TTC549 (cell line): Measurements from ENCODE around the gene NUDT4.
A peak's percentile ranks its signal among the peaks of the same experiment; 100 is the strongest.

ENCODE experiments used
- FAIRE-seq: peaks from 2 replicates; lab custom pipeline; 2012; peaks lifted over from hg19 to GRCh38; lab: Jason Lieb, UNC

The NUDT4 gene

DNA sequence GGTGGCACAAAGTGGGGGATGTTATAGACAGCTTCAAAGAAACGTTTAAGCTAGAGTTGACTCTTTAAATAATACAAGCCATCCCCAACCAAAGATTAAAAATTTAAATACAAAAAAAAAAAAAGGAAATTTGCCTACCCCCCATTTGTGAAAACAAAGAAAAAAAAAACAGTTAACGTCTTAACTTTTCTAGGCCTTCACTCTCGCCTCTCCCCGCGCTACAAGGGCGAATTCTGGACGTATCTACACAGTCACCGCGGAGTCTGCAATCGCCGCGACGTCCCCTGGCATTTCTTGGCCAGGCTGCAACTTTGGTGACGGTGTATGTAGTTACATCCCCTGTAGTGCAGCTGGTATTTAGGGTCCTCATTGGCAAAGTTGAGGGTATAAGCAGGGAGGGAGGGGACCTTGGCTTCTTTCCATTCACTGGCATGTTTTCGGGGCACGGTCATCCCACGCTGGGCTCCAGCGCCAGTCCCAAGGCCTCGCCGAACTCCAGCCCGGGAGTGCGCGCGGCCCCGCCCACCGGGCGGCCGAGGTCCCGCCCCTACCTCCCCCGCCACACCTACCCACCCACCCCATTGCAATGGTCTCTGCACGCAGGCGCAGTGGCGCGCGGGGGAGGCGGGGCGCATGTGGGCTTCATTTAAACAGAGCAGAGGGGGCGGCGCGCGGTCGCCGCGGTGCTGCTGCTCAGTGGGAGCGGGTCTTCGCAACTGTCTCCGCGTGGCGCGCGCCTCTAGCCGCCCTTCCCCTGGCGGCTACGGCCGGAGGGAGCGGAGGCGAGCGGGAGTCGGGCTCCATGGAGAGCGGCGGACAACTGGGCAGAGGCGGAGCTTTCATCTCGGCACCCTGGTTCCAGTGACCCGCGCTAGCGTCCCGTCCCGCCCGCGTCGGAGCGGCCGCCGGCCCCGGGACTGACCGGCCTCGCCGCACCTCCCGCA lies at the start of gene NUDT4:
NUDT4 (plus strand) TSS at position 674 of the 944 bp plus-strand sequence. CDS start 398 bp downstream, outside the sequence.
- peak; percentile 3 for FAIRE-seq

DNA sequence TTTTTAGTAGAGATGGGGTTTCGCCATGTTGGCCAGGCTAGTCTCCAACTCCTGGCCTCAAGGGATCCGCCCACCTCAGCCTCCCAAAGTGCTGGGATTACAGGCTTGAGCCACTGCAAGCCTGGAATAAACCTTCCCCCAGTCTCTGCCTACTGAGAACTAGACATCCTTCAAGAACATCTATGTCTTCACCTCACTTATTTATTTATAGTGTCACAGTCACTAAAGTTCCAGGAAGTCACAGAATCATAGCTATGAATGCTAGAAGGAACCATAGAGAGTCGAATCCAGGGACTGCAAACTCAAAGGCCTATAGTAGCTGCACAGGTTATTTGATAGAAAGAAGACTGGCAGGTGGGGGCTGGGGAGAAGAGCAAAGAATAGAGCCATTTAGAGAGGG lies 44.7 kb upstream of the NUDT4 start:
- FAIRE-seq, result no peak

DNA sequence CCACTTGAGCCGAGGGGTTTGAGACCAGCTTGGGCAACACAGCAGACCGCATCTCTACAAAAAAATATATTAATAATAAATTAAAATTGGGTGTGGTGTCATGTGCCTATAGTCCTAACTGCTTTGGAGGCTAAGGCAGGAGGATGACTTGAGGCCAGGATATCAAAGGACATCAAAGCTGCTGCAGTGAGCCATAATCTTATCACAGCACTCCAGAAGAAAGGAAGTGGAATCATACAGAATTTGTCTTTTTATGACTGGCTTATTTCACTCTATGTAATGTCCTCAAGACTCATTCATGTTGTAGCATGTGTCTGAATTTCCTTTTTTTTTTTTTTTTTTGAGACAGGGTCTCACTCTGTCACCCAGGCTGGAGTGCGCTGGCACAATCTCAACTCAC lies 43.9 kb upstream of the NUDT4 start:
- FAIRE-seq, result no peak

DNA sequence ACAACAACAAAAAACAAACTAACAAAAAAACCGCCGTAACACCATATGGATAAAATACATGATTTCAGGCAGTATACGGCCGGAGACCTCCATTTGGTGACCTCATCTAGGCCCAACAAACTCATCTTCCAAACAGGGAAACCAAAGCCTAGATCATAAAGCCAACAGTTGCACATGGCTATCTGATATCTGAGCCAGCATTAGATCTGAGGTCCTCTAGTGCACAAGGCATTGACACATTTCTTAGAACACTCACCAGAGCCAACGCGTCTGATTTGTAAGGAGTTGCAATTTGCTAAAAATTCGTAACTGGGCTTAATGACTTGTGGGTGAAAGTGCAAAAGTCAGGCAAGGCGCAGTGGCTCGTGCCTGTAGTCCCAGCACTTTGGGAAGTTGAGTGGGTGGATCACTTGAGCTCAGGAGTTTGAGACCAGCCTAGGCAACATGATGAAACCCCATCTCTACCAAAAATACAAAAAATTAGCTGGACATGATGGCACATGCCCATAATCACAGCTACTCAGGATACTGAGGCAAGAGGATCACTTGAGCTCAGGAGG lies 42.0 kb upstream of the NUDT4 start:
- no peak for FAIRE-seq

DNA sequence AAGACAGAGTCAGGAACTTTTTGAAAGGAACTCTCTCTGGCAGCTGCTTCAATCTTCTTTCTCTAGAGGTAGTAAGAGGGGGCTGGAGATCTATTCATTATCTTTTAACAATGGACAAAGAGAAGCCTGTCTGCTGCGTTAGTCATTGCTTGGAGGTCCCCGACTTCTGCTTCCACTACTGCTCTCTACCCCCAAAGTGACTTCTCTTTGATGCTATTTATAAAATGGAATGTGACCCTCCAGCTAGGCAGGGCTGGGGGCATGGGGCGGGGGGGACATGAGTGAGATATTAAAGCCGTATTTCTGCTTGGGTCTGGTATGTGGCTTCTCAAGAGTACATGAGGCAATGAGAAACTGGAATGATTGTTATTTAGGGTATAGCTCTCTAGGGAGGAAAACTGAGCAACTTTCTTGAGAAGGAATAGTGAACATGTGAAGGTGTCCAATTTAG lies 41.4 kb upstream of the NUDT4 start:
- FAIRE-seq, result no peak

- FAIRE-seq, result no peak
These were observed 39.1 kb upstream of the NUDT4 start for GRCh38 chr12:93338598-93338997.

DNA sequence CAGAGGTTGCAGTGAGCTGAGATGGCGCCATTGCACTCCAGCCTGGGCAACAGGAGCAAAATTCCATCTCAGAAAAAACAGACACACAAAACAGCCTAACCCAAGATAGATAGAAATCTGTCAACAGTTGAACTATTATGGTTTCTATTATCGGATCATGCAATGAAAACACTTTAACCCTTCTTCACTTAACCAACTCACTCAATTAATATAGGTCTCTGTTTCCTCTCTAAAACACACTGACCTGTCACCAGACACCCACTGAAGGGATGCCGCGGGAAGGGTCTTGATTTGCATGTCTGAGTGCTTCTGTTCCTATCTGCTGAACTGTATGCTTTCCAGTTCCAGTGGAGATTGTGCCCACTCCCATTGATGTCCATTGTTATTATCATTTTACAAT lies 38.0 kb upstream of the NUDT4 start:
- no peak for FAIRE-seq

DNA sequence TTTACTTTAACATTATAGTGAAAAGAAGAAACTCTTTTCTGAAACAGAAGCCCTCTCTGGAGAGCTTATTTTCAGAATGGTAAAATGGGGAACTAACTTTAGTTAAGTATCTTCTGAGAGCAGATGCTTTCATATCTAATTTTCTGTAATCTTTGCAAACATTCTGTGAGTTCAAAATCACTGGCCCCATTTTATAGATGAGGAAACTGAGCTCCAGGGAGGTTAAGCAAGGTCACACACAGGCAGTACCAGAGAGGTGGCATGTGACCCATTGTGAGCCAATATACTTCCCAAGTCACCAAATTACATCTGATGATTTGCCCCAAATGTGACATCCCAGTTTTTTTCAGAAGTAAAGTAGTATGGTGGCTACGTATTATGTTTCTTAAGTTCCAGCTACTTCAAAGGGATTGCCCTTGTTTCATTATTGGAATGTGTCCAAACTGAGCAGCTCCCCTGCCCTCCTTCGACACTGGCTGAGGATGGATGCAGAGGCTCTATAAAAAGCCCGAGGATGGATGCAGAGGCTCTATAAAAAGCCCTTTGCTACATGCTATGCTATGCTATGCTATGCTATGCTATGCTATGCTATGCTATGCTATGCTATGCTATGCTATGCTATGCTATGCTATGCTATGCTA lies 36.2 kb upstream of the NUDT4 start:
- FAIRE-seq, result no peak

DNA sequence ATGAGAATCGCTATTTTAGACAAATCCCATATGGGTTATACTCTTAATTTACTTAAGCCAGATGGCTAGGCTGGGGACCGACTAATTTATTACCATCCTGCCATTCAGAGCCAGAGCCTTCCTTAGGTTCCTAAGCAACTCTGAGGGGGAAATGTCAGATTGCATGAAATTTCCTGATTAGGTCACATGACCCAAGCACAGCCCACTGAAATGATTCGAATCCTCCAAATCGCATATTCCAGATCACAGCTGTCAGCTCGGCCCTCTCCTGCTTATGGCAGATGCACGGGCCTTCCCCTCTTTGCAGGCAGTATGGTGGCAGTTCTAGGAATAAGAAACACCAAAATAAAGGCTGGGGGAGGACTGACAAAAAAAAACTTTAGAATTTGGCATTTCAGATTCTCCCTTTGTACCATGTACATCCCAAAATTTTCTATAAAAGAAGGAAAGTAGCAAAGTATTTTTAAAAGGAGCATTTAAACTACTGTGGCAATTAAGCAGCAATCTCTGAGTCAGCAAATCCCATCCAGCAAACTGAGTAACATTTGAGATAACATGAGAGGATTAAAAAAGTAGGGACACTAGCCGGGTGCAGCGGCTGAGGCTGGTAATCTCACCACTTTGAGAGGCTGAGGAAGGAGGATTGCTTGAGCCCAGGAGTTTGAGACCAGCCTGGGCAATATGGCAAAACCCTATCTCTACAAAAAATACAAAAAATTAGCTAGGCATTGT lies 30.5 kb upstream of the NUDT4 start:
- no peak for FAIRE-seq

DNA sequence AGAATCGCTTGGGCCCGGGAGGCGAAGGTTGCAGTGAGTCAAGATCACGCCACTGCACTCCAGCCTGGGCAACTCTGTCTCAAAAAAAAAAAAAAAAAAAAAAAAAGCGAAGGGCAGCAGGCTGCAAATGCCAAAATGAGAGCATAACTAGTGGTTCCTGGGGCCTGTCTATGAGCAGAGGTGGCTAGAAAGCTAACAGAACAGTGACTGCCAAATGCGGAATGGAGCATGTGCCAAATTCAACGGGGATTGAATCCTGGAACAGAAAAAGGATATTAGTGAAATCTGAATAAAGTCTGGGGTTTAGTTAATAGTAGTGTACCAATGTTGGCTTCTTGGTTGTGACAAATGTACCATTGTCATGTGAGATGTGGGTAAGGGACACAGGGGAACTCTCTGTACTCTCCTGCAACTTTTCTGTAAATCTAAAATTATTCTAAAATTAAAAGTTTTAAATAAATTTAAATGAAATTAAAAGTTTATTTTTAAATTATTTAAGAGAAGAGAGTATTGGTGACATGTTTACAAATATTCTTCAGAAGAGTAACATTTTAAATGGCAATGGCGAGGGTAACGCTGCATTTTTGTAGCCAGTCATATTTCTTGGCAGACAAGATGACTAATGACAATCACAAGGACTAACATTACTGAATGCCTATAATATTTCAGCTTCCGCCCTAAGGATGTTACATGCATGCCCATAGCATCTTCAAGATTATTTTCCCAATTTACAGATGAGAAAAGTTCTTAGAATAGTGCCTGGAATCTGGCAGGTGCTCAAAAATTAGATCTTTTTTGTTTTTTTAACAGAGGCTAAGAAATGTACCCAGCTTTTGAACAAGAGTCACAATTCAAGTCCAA lies 28.9 kb upstream of the NUDT4 start:
- no peak for FAIRE-seq

DNA sequence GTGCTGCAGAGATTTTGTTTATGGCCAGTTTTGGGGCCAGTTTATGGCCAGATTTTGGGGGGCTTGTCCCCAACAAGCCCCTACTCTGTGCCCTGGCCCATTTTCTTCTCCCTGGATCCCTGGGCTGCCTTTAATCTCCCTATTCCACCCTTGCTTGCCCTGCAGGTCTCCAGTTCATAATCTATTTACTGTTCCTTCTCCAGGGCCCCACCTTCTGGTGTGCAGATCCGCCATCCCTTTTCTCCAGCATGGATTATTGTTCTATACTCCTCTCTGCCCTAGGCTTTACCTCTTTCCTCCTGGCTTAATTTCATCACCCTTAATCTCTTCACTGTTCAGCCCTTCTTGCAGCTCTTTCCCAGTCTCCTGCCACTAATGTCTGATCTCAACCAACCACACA lies 26.0 kb upstream of the NUDT4 start:
- no peak for FAIRE-seq

- FAIRE-seq, result no peak
These were observed 25.4 kb upstream of the NUDT4 start for GRCh38 chr12:93352321-93352720.

DNA sequence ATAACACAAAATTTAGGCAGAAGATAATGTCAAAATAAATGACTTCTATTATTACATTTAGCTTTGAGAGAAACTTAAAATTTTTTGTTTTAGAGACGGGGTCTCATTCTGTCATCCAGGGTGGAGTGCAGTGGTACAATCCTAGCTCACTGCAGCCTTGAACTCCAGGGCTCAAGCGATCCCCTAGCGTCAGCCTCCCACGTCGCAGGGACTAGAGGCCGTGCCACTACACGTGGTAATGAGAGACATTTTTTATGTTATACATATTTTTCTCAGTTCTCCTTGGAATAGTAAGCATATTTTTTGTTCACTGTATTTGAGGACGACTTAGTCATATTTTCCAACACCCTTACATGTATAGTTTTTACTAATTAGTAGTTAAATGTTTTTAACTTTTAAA lies 21.5 kb upstream of the NUDT4 start:
- no peak for FAIRE-seq

DNA sequence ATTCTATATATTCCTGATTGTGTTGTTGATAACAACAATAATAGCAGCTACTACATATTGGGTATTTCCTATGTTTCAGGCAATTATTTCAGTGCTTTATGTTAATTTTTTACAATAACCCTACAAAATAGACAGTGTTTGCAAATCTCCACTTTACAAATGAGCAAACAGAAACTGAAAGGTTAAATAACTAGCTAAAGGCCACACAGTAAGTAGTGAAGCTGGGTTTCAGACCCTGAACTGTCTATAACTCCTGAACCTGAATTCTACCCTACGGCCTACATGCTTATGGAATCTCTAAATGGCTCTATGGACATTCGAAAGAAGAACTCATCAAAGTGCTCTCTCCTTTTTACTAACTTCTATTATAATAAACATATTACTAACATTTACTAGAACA lies 19.7 kb upstream of the NUDT4 start:
- no peak for FAIRE-seq

DNA sequence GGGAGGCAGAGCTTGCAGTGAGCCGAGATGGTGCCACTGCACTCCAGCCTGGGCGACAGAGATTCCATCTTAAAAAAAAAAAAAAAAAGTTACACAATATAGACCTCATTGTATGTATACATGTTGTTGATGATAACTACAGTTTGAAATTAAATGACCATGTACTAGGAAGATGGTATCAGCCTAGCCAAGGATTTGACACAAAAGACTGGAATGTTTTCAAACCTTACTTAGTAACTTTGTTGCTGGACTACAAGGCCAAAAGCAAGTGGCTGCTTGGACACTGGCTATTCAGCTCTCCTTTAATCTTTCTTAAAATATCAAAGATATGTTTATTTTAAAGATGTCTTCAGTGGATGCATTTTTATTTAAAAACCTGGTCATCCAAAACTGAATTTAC lies 18.9 kb upstream of the NUDT4 start:
- no peak for FAIRE-seq

GRCh38 chr12:93360688-93361087 lies 17.0 kb upstream of the NUDT4 start:
- FAIRE-seq, result no peak

- no peak for FAIRE-seq
These were observed 16.4 kb upstream of the NUDT4 start for GRCh38 chr12:93361151-93361919.

DNA sequence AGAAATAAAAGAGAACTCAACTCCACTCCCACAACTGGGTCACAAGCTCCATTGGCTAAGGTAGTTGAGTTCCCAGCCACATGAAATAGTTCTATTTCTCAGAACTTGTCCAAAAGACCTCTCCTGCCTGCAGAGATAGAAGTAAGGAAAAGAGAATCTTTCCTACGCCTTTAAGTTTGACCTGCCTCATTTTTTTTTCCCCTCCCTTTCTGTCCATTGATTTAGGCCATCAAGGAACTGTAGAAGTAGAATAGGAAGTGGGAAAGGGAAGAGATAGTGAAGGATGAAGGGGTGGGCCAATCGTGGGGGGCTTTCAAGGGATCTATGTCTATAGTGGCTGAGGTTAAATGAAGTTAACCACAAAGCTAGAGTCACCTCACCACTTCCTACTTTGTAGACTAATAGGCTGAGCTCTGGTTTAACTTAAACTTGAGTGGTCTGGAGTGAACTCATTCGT lies 13.9 kb upstream of the NUDT4 start:
- FAIRE-seq, result no peak

- no peak for FAIRE-seq
These were observed 11.9 kb upstream of the NUDT4 start for GRCh38 chr12:93365616-93366405.

GRCh38 chr12:93366422-93366821 lies 11.3 kb upstream of the NUDT4 start:
- no peak for FAIRE-seq
